HUES64 (cell line): ENCODE data around the gene MRPL33.
A peak's percentile ranks its signal among the peaks of the same experiment; 100 is the strongest.

ENCODE experiments used
- H3K27ac ChIP-seq: 2 replicates; pipeline ENCODE4 v1.7.0; 2013; ENCODE audit warnings: low read depth, low read length, inconsistent platforms
- H3K27me3 ChIP-seq: 2 replicates; pipeline ENCODE4 v1.6.1; 2013; ENCODE audit warnings: mild to moderate bottlenecking, low read length; ENCODE audit not compliant: insufficient read depth
- H3K36me3 ChIP-seq: 2 replicates; pipeline ENCODE4 v1.6.1; 2013; ENCODE audit warnings: mild to moderate bottlenecking, low read length; ENCODE audit not compliant: insufficient read depth
- H3K4me1 ChIP-seq: 2 replicates; pipeline ENCODE4 v1.6.1; 2013; ENCODE audit warnings: mild to moderate bottlenecking, low read length, moderate library complexity; ENCODE audit not compliant: insufficient read depth
- H3K4me3 ChIP-seq: 2 replicates; pipeline ENCODE4 v1.5.1; 2013; ENCODE audit warnings: mild to moderate bottlenecking, low read length, moderate library complexity
- H3K9ac ChIP-seq: 2 replicates; pipeline ENCODE4 v1.6.1; 2013; ENCODE audit warnings: mild to moderate bottlenecking, low read depth, low read length
- H3K9me3 ChIP-seq: 2 replicates; pipeline ENCODE4 v1.6.1; 2013; ENCODE audit warnings: low read depth, low read length; ENCODE audit not compliant: insufficient read depth
- WGBS: fragments of 150-250, 120-280 bp; methylation state at CpG from one replicate; pipeline ENCODE4 v1.1.7; 2013; ENCODE audit warnings: missing lambda C conversion rate; 5-methylcytosine and 5-hydroxymethylcytosine counted together

MRPL33 gene

DNA sequence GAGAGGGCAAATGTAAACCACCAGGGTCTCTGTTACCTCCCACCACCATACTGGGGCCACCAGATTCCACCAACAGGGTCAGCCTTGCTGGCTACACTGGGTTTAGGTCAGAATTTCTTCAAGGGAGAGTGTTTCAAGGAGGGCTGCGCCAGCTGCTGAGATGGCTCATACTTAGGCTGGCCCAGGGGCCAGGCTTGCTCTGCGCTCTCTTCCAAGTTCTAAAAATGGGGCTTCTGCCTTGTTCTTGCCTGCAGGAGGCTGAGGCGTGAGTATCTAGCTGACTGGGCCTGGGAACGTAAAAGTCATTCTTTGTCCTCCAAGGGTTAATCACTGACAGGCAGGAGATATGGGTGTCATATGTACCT, 28.1 kb downstream of the MRPL33 start:
- Histone ChIP-seq H3K36me3 (no peaks in the 10 kb centered on the region), H3K9ac (peak overlapping the region; percentile 43; the same call in 1 of the 2 replicates), H3K4me1 (peaks cover 9% of the 10 kb centered on the region; the same call in 1 of the 2 replicates), H3K9me3 (no peaks in the 10 kb centered on the region), H3K27ac (0 out of 2 replicates have a peak overlapping the region, but pooled peaks have one; percentile 29), H3K27me3 (no peaks in the 10 kb centered on the region), H3K4me3 (no peak overlapping the region)
- WGBS: 87% methylated on average over 4 of the region's 4 CpGs

DNA sequence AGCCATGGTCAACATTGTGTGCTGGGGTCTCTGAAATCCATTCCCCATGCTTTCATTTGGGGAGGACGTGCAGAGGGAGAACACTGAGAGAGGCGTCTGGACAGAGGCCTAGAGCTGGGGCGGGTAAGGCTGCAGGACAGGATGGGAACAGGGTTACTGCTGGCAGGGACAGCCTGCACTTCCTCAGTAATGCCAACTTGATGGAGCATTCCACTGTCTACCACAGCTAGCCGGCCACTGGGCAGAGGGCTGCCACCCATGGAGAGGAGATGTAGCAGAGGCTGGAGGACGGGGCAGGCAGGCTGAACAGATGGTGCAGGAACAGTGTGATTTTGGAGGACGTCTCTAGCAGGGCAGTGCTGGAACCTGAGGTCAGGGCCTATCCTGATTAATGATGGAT, 29.3 kb downstream of the MRPL33 start:
- no peak overlapping the region for H3K27ac ChIP-seq
- H3K9me3 ChIP-seq: no peaks in the 10 kb centered on the region
- H3K36me3 ChIP-seq: no peaks in the 10 kb centered on the region
- 88% methylated on average over 6 of the region's 6 CpGs for WGBS
- no peak overlapping the region for H3K4me3 ChIP-seq
- no peak overlapping the region for H3K9ac ChIP-seq
- H3K4me1 ChIP-seq: peaks cover 9% of the 10 kb centered on the region; the same call in 1 of the 2 replicates
- H3K27me3 ChIP-seq: no peaks in the 10 kb centered on the region

DNA sequence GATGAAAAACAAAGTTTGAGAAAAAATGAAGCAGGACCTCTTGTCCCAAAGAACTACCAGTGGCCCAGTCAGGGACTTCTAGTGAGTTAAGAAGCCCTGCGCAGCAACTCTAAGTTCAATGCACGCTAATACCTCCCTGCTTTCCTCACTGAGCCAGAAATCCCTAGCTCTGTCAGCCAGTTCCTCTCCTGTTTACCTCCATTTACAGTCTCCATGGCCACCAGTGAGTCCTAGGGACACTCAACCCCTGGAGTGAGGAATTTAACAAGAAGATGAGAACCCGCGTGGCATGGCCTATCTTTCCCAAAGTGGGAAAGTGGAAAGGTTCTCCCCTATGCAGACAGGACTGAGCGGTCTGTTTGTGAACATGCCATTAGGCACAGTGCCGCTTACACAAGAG, 31.0 kb downstream of the MRPL33 start:
- 94% methylated on average over 6 of the region's 6 CpGs for WGBS
- Histone ChIP-seq H3K36me3 (no peaks in the 10 kb centered on the region), H3K27me3 (no peaks in the 10 kb centered on the region), H3K9me3 (no peaks in the 10 kb centered on the region), H3K4me1 (peaks cover 9% of the 10 kb centered on the region; the same call in 1 of the 2 replicates), H3K4me3 (no peak overlapping the region), H3K9ac (no peak overlapping the region), H3K27ac (no peak overlapping the region)

DNA sequence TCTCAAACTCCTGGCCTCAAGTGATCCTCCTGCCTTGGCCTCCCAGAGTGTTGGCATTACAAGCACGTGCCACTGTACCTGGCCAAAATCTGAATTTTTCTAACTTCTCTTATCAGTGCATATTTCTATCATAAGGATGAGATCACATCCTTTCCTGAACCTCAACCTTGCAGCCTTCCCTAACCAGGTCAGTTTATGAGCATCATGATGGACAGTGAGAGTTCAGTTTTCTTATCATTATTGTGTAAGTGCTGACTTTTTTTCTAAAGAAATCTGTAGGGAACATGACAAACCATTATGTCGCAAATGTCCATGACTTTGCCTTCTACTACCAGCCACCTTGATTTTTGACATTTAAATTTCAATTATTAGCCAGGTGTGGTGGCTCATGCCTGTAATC, 31.5 kb downstream of the MRPL33 start:
- over 99% methylated on average over 2 of the region's 2 CpGs for WGBS

GRCh38 chr2:27804146-27804545, 32.6 kb downstream of the MRPL33 start:
- Histone ChIP-seq H3K4me1 (peaks cover 5% of the 10 kb centered on the region; the same call in 1 of the 2 replicates), H3K4me3 (no peak overlapping the region), H3K36me3 (no peaks in the 10 kb centered on the region), H3K27ac (no peak overlapping the region), H3K9ac (no peak overlapping the region), H3K27me3 (no peaks in the 10 kb centered on the region), H3K9me3 (no peaks in the 10 kb centered on the region)

More for the DNA sequence above, 31.5 kb downstream of the MRPL33 start:
- Histone ChIP-seq H3K9me3 (no peaks in the 10 kb centered on the region), H3K4me1 (peaks cover 9% of the 10 kb centered on the region; the same call in 1 of the 2 replicates), H3K27ac (no peak overlapping the region), H3K27me3 (no peaks in the 10 kb centered on the region), H3K9ac (no peak overlapping the region), H3K4me3 (no peak overlapping the region), H3K36me3 (no peaks in the 10 kb centered on the region)

DNA sequence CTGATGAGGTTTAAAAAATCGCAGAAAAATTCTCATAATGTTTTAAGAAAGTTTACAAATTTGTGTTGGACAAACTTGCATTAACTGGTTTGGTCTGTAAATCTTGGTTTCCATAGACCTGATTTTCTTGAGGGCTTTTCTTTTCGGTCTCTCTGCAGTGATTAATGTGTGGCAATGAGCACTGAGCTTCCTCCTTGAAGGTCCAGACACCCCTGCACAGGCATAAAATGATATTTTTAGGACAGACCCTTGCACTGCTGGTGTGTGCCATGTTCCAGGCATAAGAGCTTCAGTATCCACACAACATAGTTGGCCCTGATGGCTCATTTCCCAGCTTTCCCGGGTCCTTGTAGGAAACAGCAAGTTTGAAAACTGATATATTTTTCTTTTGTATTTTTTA, 33.7 kb downstream of the MRPL33 start:
- Histone ChIP-seq H3K4me1 (no peaks in the 10 kb centered on the region), H3K36me3 (no peaks in the 10 kb centered on the region), H3K27ac (no peak overlapping the region), H3K27me3 (no peaks in the 10 kb centered on the region), H3K9me3 (no peaks in the 10 kb centered on the region), H3K4me3 (no peak overlapping the region), H3K9ac (no peak overlapping the region)
- WGBS: 68% methylated on average over 2 of the region's 3 CpGs

- WGBS: 86% methylated on average over 5 of the region's 5 CpGs
- no peaks in the 10 kb centered on the region for H3K36me3 ChIP-seq
- H3K4me1 ChIP-seq: no peaks in the 10 kb centered on the region
- no peaks in the 10 kb centered on the region for H3K9me3 ChIP-seq
- H3K9ac ChIP-seq: no peak overlapping the region
- no peak overlapping the region for H3K27ac ChIP-seq
- H3K4me3 ChIP-seq: no peak overlapping the region
- H3K27me3 ChIP-seq: no peaks in the 10 kb centered on the region
Measured at GRCh38 chr2:27806311-27807059, 35.0 kb downstream of the MRPL33 start.

- 82% methylated on average over 4 of the region's 4 CpGs for WGBS
- Histone ChIP-seq H3K4me1 (no peaks in the 10 kb centered on the region), H3K4me3 (no peak overlapping the region), H3K36me3 (no peaks in the 10 kb centered on the region), H3K9me3 (no peaks in the 10 kb centered on the region), H3K9ac (no peak overlapping the region), H3K27ac (no peak overlapping the region), H3K27me3 (no peaks in the 10 kb centered on the region)
Measured at GRCh38 chr2:27807476-27807875, 36.0 kb downstream of the MRPL33 start.

GRCh38 chr2:27808418-27808817, 36.9 kb downstream of the MRPL33 start:
- 88% methylated on average over 2 of the region's 2 CpGs for WGBS
- Histone ChIP-seq H3K4me3 (no peak overlapping the region), H3K27ac (no peak overlapping the region), H3K36me3 (no peaks in the 10 kb centered on the region), H3K9ac (no peak overlapping the region), H3K27me3 (no peaks in the 10 kb centered on the region), H3K9me3 (no peaks in the 10 kb centered on the region), H3K4me1 (no peaks in the 10 kb centered on the region)

- H3K9ac ChIP-seq: no peak overlapping the region
- no peaks in the 10 kb centered on the region for H3K36me3 ChIP-seq
- H3K27me3 ChIP-seq: no peaks in the 10 kb centered on the region
- no peaks in the 10 kb centered on the region for H3K4me1 ChIP-seq
- H3K27ac ChIP-seq: no peak overlapping the region
- WGBS: 90% methylated on average over 2 of the region's 3 CpGs
- no peaks in the 10 kb centered on the region for H3K9me3 ChIP-seq
- no peak overlapping the region for H3K4me3 ChIP-seq
Measured at GRCh38 chr2:27808984-27809383, 37.5 kb downstream of the MRPL33 start.

DNA sequence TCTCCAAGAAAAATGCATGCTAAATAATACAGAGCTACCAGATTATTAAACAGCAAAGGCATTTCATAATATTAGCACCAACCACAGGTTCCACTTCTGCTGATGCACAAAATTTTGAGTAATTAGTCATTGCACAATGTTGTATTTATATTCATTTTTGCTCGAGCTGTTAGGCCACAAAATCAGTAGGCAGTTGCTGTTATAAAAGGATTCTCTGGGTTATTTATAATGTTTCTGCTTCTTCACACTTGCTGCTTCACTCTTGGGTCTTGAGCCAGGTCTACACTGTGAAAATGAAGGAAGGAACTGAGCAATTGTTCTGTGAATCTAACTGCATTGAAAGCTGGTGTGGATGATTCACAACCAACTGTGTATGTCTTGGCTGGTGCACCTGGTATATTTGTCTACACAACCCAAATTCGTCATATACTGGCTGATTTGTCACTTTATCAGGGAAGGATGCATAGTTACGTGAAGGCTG, 38.3 kb downstream of the MRPL33 start:
- no peak overlapping the region for H3K4me3 ChIP-seq
- no peaks in the 10 kb centered on the region for H3K9me3 ChIP-seq
- no peaks in the 10 kb centered on the region for H3K36me3 ChIP-seq
- no peak overlapping the region for H3K9ac ChIP-seq
- no peak overlapping the region for H3K27ac ChIP-seq
- 92% methylated on average over 3 of the region's 3 CpGs for WGBS
- H3K27me3 ChIP-seq: no peaks in the 10 kb centered on the region
- H3K4me1 ChIP-seq: no peaks in the 10 kb centered on the region
